Measurements from ENCODE around the gene CDK2.
A peak's percentile ranks its signal among the peaks of the same experiment; 100 is the strongest.

Gene CDK2

DNA sequence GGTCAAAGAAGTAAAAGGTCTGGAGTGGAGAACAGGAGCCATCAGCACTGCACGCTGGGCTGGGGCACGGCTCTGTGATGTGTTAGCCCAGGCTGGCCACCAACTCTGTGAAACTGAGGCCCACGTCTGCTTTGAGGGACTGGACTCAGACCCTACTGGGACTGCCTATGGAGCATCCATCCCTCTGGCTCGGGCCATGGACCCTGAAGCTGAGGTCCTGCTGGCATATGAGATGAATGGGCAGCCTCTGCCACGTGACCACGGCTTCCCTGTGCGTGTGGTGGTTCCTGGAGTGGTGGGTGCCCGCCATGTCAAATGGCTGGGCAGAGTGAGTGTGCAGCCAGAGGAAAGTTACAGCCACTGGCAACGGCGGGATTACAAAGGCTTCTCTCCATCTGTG, 37.6 kb downstream of the CDK2 start:
- H3K79me2 ChIP-seq (ENCODE audit: insufficient read depth, low read length) = no peaks in the 10 kb centered on the region
- H3K4me3 ChIP-seq (ENCODE audit: low read depth in 1 of 2, low read length in 2 of 2) = no peak overlapping the region
- H3K9me3 ChIP-seq (ENCODE audit: insufficient read depth, low read length, severe bottlenecking) = no peaks in the 10 kb centered on the region
- no peak for TF ChIP-seq EZH2 (IDR thresholded peaks at IDR 0.05; ENCODE audit: borderline replicate concordance, low read depth, low read length, severe bottlenecking)
- no peak for TF ChIP-seq CTCF (IDR thresholded peaks at IDR 0.05; ENCODE audit: borderline replicate concordance, extremely low read depth, low read length, poor library complexity, severe bottlenecking)
- H3K36me3 ChIP-seq (ENCODE audit: insufficient read depth, low read length) = no peaks in the 10 kb centered on the region
- no peak for ATAC-seq (ENCODE audit: insufficient read depth, low read depth)
- no peak overlapping the region for H3K9ac ChIP-seq (ENCODE audit: low read depth, low read length)
- no peak overlapping the region for H3K4me2 ChIP-seq (ENCODE audit: insufficient read depth, low read length)
- H3K27me3 ChIP-seq (ENCODE audit: insufficient read depth, low read length, poor library complexity) = no peaks in the 10 kb centered on the region
- no peaks in the 10 kb centered on the region for H4K20me1 ChIP-seq (ENCODE audit: insufficient read depth, low read length)
- H3K4me1 ChIP-seq (ENCODE audit: insufficient read depth, low read length) = peaks cover 9% of the 10 kb centered on the region
- no peak overlapping the region for H2AFZ ChIP-seq (ENCODE audit: low read depth, low read length)
- no peak for DNase-seq
- H3K27ac ChIP-seq (ENCODE audit: low read length) = no peak overlapping the region

DNA sequence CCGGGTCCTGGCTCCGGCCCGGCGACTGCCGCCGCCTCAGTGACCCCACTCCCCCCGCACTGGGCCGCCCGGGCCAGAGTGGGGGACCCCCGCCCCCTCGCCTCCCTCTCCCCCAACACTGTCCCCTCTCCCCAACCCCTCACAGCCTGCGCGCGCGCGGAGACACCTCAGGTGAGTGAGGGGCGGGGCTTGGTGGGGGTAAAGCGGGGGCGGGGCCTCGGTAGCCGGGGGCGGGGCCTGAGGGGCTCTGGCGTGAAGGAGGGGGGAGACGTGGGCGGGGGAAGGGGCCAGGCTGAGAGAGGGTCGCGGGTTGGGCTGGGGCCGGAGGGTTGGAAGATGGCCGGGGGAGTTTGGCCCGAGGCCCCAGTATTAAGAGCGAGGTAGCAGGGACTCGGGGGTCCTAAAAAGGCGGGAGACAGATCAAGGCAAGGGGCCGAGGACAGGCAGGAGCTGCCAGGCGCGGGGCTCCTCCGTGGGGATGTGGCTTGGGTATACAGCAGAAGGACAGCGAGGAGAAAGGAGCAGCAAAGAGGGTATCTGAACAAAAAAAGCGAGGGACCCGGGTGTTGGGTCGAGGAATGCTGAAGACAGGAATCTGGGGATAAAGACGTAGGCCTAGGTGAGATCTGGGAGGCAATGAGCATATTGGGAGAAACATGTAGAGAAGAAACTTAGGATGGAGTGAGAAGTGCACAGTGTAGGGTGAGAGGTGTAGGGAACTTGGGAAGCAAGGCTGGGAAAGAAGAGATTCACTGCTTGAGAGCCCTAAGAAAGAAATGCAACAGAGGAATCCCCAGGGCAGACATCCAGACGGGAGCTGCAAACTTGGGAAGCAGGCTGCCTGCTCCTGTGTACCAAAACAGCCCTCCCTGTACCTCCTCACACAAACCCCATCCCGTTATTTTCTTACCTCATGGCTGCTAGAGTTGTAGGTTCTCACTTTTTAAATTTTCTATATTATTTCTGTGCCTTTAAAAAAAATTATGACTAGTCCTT, 41.2 kb downstream of the CDK2 start:
- DNase-seq = peak; percentile 56
- H2AFZ ChIP-seq (ENCODE audit: low read depth, low read length) = peak overlapping the region; percentile 70
- TF ChIP-seq CTCF (IDR thresholded peaks at IDR 0.05; ENCODE audit: borderline replicate concordance, extremely low read depth, low read length, poor library complexity, severe bottlenecking) (no peak), EZH2 (IDR thresholded peaks at IDR 0.05; ENCODE audit: borderline replicate concordance, low read depth, low read length, severe bottlenecking) (no peak)

DNA sequence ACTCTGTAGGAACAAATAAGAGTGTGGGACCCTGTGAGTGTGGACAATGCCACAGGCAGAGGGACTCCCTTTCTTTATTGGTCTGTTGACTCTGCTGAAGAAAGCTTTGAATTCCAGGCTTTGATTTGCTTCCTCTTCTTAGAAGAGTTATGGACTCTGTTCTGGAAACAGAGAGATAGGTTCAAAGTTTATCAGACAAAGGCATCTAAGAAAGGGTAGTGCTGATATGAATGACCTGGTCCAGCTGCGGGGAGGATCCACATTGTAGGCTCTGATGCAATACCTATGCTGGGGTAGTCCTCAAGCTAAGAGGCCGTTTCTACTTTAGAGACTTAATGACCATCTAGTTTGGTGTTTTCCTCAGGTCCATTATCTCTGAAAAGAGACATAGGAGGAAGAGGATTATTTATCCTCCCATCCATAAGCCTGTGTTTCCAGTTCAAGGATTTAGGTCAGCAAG, 43.5 kb downstream of the CDK2 start:
- Histone ChIP-seq H3K27ac (ENCODE audit: low read length) (no peak overlapping the region), H3K36me3 (ENCODE audit: insufficient read depth, low read length) (no peaks in the 10 kb centered on the region), H3K79me2 (ENCODE audit: insufficient read depth, low read length) (no peaks in the 10 kb centered on the region), H3K4me3 (ENCODE audit: low read depth in 1 of 2, low read length in 2 of 2) (no peak overlapping the region), H3K9me3 (ENCODE audit: insufficient read depth, low read length, severe bottlenecking) (no peaks in the 10 kb centered on the region), H4K20me1 (ENCODE audit: insufficient read depth, low read length) (no peaks in the 10 kb centered on the region), H2AFZ (ENCODE audit: low read depth, low read length) (no peak overlapping the region), H3K4me1 (ENCODE audit: insufficient read depth, low read length) (peaks cover 9% of the 10 kb centered on the region), H3K9ac (ENCODE audit: low read depth, low read length) (no peak overlapping the region), H3K4me2 (ENCODE audit: insufficient read depth, low read length) (no peak overlapping the region), H3K27me3 (ENCODE audit: insufficient read depth, low read length, poor library complexity) (no peaks in the 10 kb centered on the region)
- DNase-seq (no peak), ATAC-seq (ENCODE audit: insufficient read depth, low read depth) (no peak)
- TF ChIP-seq CTCF (IDR thresholded peaks at IDR 0.05; ENCODE audit: borderline replicate concordance, extremely low read depth, low read length, poor library complexity, severe bottlenecking) (no peak), EZH2 (IDR thresholded peaks at IDR 0.05; ENCODE audit: borderline replicate concordance, low read depth, low read length, severe bottlenecking) (no peak)

More for the DNA sequence above, 41.2 kb downstream of the CDK2 start:
- Histone ChIP-seq H4K20me1 (ENCODE audit: insufficient read depth, low read length) (no peaks in the 10 kb centered on the region), H3K4me2 (ENCODE audit: insufficient read depth, low read length) (peak overlapping the region; percentile 73), H3K79me2 (ENCODE audit: insufficient read depth, low read length) (no peaks in the 10 kb centered on the region), H3K9ac (ENCODE audit: low read depth, low read length) (peak overlapping the region; percentile 48), H3K36me3 (ENCODE audit: insufficient read depth, low read length) (no peaks in the 10 kb centered on the region), H3K27me3 (ENCODE audit: insufficient read depth, low read length, poor library complexity) (no peaks in the 10 kb centered on the region), H3K4me1 (ENCODE audit: insufficient read depth, low read length) (peaks cover 9% of the 10 kb centered on the region), H3K4me3 (ENCODE audit: low read depth in 1 of 2, low read length in 2 of 2) (peak overlapping the region; percentile 2 to 51; a peak in 3 of 4 replicates), H3K27ac (ENCODE audit: low read length) (0 out of 2 replicates have a peak overlapping the region, but pooled peaks have one; percentile 7), H3K9me3 (ENCODE audit: insufficient read depth, low read length, severe bottlenecking) (no peaks in the 10 kb centered on the region)
- peak; percentile 74 for ATAC-seq (ENCODE audit: insufficient read depth, low read depth)

Measured in DND-41 (cell line).